Hair follicle dermal papilla cell (primary cell): ENCODE data around the gene CDH2. TPM values are rescaled to one million over a fixed set of nuclear protein-coding genes. Genes with fewer than 3 reads are reported as not detected.

ENCODE experiments used
- total RNA-seq: library from RNA; depleted of rRNA; stranded (reverse); fragments of >200 nt; gene quantifications from 2 replicates; pipeline ENCODE4 v1.2.3, GENCODE V29; 2012

CDH2 gene
- total RNA-seq: 1.3 and 3.6 TPM in 2 replicates

GRCh38 chr18:28176948-28177827 lies at the start of gene CDH2:
Gene CDH2, minus strand, starts transcription at chr18:28177130. Its CDS starts 108 bp downstream, at chr18:28177022.

